T-helper 22 cell (primary cell): ENCODE measurements around the gene S100PBP.
"Not testable (repeated sequence)": the region's sequence is repeated elsewhere in the genome, so short reads cannot be mapped to it uniquely, and the experiment has no call there.

ENCODE experiments used
- DNase-seq: peaks from one replicate; pipeline ENCODE4 v3.0.0-alpha.2; 2020; ENCODE audit warnings: low read depth

The S100PBP gene

GRCh38 chr1:32900956-32901822 lies 83.7 kb downstream of the S100PBP start, which contains the start of gene TMEM54:
TSS of gene TMEM54 (minus strand) at chr1:32901389. CDS start at chr1:32901238, 151 bp downstream.
- DNase-seq = no peak

- DNase-seq = no peak
Measured at GRCh38 chr1:32901823-32902534, 84.5 kb downstream of the S100PBP start.

GRCh38 chr1:32902535-32902920 lies 85.1 kb downstream of the S100PBP start:
- DNase-seq = no peak

GRCh38 chr1:32903991-32904785 lies 86.7 kb downstream of the S100PBP start:
- DNase-seq = no peak

GRCh38 chr1:32904797-32905196 lies 87.3 kb downstream of the S100PBP start:
- no peak for DNase-seq

GRCh38 chr1:32905588-32905987 lies 88.1 kb downstream of the S100PBP start:
- DNase-seq = not testable (repeated sequence)

GRCh38 chr1:32906654-32907053 lies 89.2 kb downstream of the S100PBP start:
- DNase-seq = no peak

- no peak for DNase-seq
Measured at GRCh38 chr1:32907435-32907834, 90.0 kb downstream of the S100PBP start.
